ENCODE data around the gene NRL. TPM values are rescaled to one million over a fixed set of nuclear protein-coding genes. Genes with fewer than 3 reads are reported as not detected.

The NRL gene
- total and polyA plus RNA-seq, 7 donors, result 1.2 to 5.1 (median 2.4) TPM

GRCh38 chr14:24068711-24069410, 45.9 kb downstream of the NRL start:
- Histone ChIP-seq H3K27ac (no peak overlapping the region), H3K27me3 (ENCODE audit: insufficient read depth in 3 of 3, low read length in 2 of 3) (peaks cover 0 to 6% (median 4%) of the 10 kb centered on the region in 3 donors), H3K4me3 (no peak overlapping the region), H3K4me1 (no peaks in the 10 kb centered on the region), H3K9me3 (no peaks in the 10 kb centered on the region), H3K36me3 (ENCODE audit: insufficient read depth in 1 of 2, low read depth in 1 of 2) (no peaks in the 10 kb centered on the region)
- TF ChIP-seq, protein P1, sequence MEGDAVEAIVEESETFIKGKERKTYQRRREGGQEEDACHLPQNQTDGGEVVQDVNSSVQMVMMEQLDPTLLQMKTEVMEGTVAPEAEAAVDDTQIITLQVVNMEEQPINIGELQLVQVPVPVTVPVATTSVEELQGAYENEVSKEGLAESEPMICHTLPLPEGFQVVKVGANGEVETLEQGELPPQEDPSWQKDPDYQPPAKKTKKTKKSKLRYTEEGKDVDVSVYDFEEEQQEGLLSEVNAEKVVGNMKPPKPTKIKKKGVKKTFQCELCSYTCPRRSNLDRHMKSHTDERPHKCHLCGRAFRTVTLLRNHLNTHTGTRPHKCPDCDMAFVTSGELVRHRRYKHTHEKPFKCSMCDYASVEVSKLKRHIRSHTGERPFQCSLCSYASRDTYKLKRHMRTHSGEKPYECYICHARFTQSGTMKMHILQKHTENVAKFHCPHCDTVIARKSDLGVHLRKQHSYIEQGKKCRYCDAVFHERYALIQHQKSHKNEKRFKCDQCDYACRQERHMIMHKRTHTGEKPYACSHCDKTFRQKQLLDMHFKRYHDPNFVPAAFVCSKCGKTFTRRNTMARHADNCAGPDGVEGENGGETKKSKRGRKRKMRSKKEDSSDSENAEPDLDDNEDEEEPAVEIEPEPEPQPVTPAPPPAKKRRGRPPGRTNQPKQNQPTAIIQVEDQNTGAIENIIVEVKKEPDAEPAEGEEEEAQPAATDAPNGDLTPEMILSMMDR (IDR thresholded peaks at IDR 0.05), result no peak
- ATAC-seq (no peak), DNase-seq (no peak)
- intact Hi-C loops (cut with DNase I), result no loop called here
- WGBS, 3 donors, result 80 to 86% (median 81%) methylated on average over 10 of the region's 10 CpGs

- peaks cover 0 to 4% (median 0%) of the 10 kb centered on the region in 3 donors for H3K27me3 ChIP-seq (ENCODE audit: insufficient read depth in 3 of 3, low read length in 2 of 3)
- no peak for ATAC-seq
- TF ChIP-seq, protein P1 (IDR thresholded peaks at IDR 0.05), result no peak
- H3K36me3 ChIP-seq (ENCODE audit: insufficient read depth in 1 of 2, low read depth in 1 of 2), result no peaks in the 10 kb centered on the region
- intact Hi-C loops (cut with DNase I), result no loop called here
- no peaks in the 10 kb centered on the region for H3K4me1 ChIP-seq
- H3K4me3 ChIP-seq, result no peak overlapping the region
- H3K27ac ChIP-seq, result no peak overlapping the region
- no peak for DNase-seq
- H3K9me3 ChIP-seq, result no peaks in the 10 kb centered on the region
- WGBS, 3 donors, result 86 to 90% (median 87%) methylated on average over 12 of the region's 12 CpGs
Observed at GRCh38 chr14:24067133-24068082, 47.3 kb downstream of the NRL start.

- TF ChIP-seq, protein P1 (IDR thresholded peaks at IDR 0.05), result no peak
- no peak overlapping the region for H3K4me3 ChIP-seq
- no peaks in the 10 kb centered on the region for H3K36me3 ChIP-seq (ENCODE audit: insufficient read depth in 1 of 2, low read depth in 1 of 2)
- H3K27ac ChIP-seq, result no peak overlapping the region
- intact Hi-C loops (cut with DNase I), result no loop called here
- 86 to 90% (median 90%) methylated on average over 8 of the region's 8 CpGs for WGBS, 3 donors
- DNase-seq, result no peak
- no peaks in the 10 kb centered on the region for H3K4me1 ChIP-seq
- no peaks in the 10 kb centered on the region for H3K27me3 ChIP-seq (ENCODE audit: insufficient read depth in 3 of 3, low read length in 2 of 3)
- no peaks in the 10 kb centered on the region for H3K9me3 ChIP-seq
- ATAC-seq, result no peak
Observed at GRCh38 chr14:24066496-24067132, 48.1 kb downstream of the NRL start.

DNA sequence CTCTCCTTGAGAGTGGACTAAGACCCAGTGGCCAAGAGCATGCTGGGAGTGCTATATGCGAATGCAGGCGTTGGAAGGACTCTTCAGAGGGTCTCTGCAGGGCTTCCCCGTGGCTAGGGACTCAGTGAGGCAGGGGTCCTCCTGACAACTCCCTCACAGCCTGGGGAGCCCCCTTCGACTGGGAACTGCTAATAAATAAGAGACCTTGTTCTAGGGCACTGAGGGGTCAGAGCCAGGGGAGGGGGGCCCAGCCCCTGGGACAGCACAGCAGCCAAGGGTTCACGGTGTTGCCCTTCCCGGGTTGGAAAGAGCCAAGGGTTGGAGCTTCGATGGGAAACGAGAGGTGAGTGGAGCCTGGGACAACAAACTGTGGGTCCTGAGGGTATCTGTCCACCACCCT, 49.3 kb downstream of the NRL start:
- TF ChIP-seq, protein P1 (IDR thresholded peaks at IDR 0.05), result no peak

More for the DNA sequence above, 49.3 kb downstream of the NRL start:
- Histone ChIP-seq H3K4me1 (no peaks in the 10 kb centered on the region), H3K27me3 (ENCODE audit: insufficient read depth in 3 of 3, low read length in 2 of 3) (no peaks in the 10 kb centered on the region), H3K36me3 (ENCODE audit: insufficient read depth in 1 of 2, low read depth in 1 of 2) (no peaks in the 10 kb centered on the region), H3K27ac (no peak overlapping the region), H3K9me3 (no peaks in the 10 kb centered on the region), H3K4me3 (no peak overlapping the region)
- ATAC-seq (no peak), DNase-seq (no peak)
- WGBS, 3 donors, result 68 to 71% (median 70%) methylated on average over 8 of the region's 8 CpGs
- intact Hi-C loops (cut with DNase I), result no loop called here
